Stimulated activated CD4-positive, alpha-beta T cell treated with anti-CD3 and anti-CD28 coated beads, Interleukin-2, amount 100 ng/mL, for 4 hours (primary cell): Measurements from ENCODE around the gene APOBR.
"Not testable (repeated sequence)": the region's sequence is repeated elsewhere in the genome, so short reads cannot be mapped to it uniquely, and the experiment has no call there.

Experiments used
- DNase-seq: peaks from one replicate; pipeline ENCODE4 v3.0.0-alpha.2; 2020; ENCODE audit warnings: low read depth

APOBR gene

GRCh38 chr16:28528463-28528867 is 34.0 kb downstream of the APOBR start:
- no peak for DNase-seq

- DNase-seq = no peak
These were observed 34.7 kb downstream of the APOBR start for GRCh38 chr16:28529124-28529523.

GRCh38 chr16:28531777-28532744 is 37.6 kb downstream of the APOBR start:
- DNase-seq = no peak

- no peak for DNase-seq
These were observed 38.7 kb downstream of the APOBR start for GRCh38 chr16:28532940-28533647.

- no peak for DNase-seq
These were observed 40.3 kb downstream of the APOBR start for GRCh38 chr16:28534542-28535373.

- DNase-seq = no peak
These were observed 42.6 kb downstream of the APOBR start for GRCh38 chr16:28537076-28537475.

GRCh38 chr16:28537964-28538732 is 43.7 kb downstream of the APOBR start:
- no peak for DNase-seq

- DNase-seq = no peak
These were observed 44.5 kb downstream of the APOBR start, which contains the start of gene NUPR1 for GRCh38 chr16:28538733-28539596. Gene NUPR1, minus strand, starts transcription at chr16:28538974. Its CDS starts 67 bp downstream, at chr16:28538907.

- DNase-seq = no peak
These were observed 45.9 kb downstream of the APOBR start for GRCh38 chr16:28540346-28540745.

- DNase-seq = no peak
These were observed 48.2 kb downstream of the APOBR start for GRCh38 chr16:28542646-28543045.

GRCh38 chr16:28543072-28543471 is 48.6 kb downstream of the APOBR start:
- no peak for DNase-seq

- DNase-seq = no peak
These were observed 50.6 kb downstream of the APOBR start for GRCh38 chr16:28544998-28545397.

GRCh38 chr16:28545964-28546363 is 51.5 kb downstream of the APOBR start:
- DNase-seq = not testable (repeated sequence)

GRCh38 chr16:28546626-28547025 is 52.2 kb downstream of the APOBR start:
- DNase-seq = no peak

- no peak for DNase-seq
These were observed 53.9 kb downstream of the APOBR start for GRCh38 chr16:28548306-28548802.
